ENCODE measurements around the gene NEK10. TPM values are rescaled to one million over a fixed set of nuclear protein-coding genes. Genes with fewer than 3 reads are reported as not detected.

Gene NEK10
- total RNA-seq, 1 donor from 2014 or later = 0.28 TPM

DNA sequence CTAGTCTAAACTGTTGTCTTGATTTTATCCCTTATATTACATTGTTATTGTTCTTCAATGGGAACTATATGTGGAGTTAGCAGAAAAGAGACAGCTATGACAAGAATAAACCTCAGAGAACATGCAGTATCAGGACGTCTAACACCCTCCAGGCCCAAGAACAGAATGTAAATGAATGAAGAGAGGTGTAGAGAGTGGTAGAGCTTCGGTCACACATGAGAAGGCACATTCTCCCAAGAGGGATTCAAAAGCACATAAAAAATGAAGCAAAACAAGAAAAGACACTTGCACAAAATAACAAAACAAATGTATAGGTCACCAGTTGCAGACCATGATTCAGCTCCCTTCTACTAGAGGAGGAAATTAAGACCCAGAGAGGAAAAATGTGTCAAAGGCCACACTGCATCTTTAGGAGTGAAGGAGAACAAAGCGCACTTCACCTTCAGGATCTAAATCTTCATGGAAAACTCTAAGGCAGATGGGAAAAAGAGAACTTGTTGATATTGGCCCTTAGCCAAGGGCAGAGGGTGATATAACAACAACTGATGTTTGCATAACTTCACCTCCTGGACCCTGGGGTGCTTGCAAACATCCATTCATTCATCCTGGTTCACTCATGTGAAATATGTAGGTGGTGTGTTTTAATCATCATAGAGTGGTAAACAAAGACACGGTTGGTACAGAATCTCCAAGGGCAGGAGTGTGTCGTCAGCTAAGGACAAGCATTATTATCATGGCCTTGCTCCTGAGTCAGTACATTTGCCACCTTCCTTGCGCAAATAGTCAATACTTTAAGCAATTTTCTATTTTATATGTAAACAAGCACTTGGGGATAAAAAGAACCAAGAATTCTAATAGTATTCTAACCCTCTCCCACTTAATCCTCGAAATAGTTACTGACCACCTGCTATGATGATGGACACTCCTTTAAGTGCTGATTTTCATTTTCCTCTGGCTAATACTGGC lies 8.8 kb downstream of the NEK10 start:
- no peaks in the 10 kb centered on the region for H3K36me3 Mint-ChIP-seq (ENCODE audit: low read depth)
- H3K9me3 Mint-ChIP-seq = no peaks in the 10 kb centered on the region
- no peak overlapping the region for H3K27ac Mint-ChIP-seq
- intact Hi-C loops (cut with micrococcal nuclease) = no loop called here
- H3K4me1 Mint-ChIP-seq = peaks cover 18% of the 10 kb centered on the region
- no peak for DNase-seq
- peaks cover 4% of the 10 kb centered on the region for H3K27me3 Mint-ChIP-seq
- H3K4me3 Mint-ChIP-seq = no peak overlapping the region

- no peaks in the 10 kb centered on the region for H3K9me3 Mint-ChIP-seq
- intact Hi-C loops (cut with micrococcal nuclease) = loop anchor here (5.0 kb wide), 1 partner anchor 234 kb away; no protein-coding TSS in a partner anchor
- no peak overlapping the region for H3K27ac Mint-ChIP-seq
Observed at GRCh38 chr3:27358372-27358771, 10.8 kb downstream of the NEK10 start.

DNA sequence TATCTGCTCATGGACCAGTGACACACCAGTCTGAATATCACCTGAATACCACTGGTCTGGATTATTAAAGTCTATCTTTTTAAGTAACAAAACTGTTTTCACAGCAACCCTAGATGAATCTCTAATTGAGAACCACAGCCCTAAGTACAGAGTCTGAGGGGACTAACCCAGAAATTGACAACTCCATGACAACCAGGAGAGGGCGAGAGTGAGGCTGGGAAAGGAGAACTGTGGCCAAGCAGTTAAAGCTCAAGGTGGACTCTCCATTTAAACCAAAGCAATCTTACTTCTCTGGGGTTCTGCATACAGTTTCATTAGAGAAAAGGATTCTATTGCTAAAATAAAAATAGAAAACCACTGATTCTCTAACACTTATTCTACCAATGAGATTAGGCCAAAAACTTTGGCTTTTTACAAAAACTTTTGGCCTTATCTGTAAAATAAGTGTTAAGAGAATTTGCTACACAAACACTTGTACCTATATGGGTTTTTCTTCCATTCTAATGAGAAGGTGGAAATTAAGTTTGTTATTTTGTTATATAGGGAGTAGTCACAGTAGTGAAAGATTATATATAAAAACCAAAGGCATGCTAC lies 11.4 kb downstream of the NEK10 start:
- H3K36me3 Mint-ChIP-seq (ENCODE audit: low read depth) = no peaks in the 10 kb centered on the region
- H3K4me1 Mint-ChIP-seq = peaks cover 18% of the 10 kb centered on the region
- H3K27me3 Mint-ChIP-seq = peaks cover 10% of the 10 kb centered on the region
- intact Hi-C loops (cut with micrococcal nuclease) = loop anchor here (1.0 to 5.0 kb wide), 4 partner anchors 12 to 324 kb away; partner anchors contain the start of gene NEK10
- peak; percentile 88 for DNase-seq
- no peak overlapping the region for H3K27ac Mint-ChIP-seq
- H3K4me3 Mint-ChIP-seq = no peak overlapping the region
- no peaks in the 10 kb centered on the region for H3K9me3 Mint-ChIP-seq

More at GRCh38 chr3:27358372-27358771, 10.8 kb downstream of the NEK10 start:
- peaks cover 10% of the 10 kb centered on the region for H3K27me3 Mint-ChIP-seq
- no peak overlapping the region for H3K4me3 Mint-ChIP-seq
- H3K4me1 Mint-ChIP-seq = peaks cover 18% of the 10 kb centered on the region
- no peaks in the 10 kb centered on the region for H3K36me3 Mint-ChIP-seq (ENCODE audit: low read depth)
- no peak for DNase-seq

GRCh38 chr3:27356976-27357375 lies 12.2 kb downstream of the NEK10 start:
- DNase-seq = no peak
- Mint-ChIP-seq H3K9me3 (no peaks in the 10 kb centered on the region), H3K27me3 (peaks cover 12% of the 10 kb centered on the region), H3K27ac (no peak overlapping the region), H3K36me3 (ENCODE audit: low read depth) (no peaks in the 10 kb centered on the region), H3K4me1 (peaks cover 18% of the 10 kb centered on the region), H3K4me3 (no peak overlapping the region)
- intact Hi-C loops (cut with micrococcal nuclease) = loop anchor here (1.0 to 5.0 kb wide), 4 partner anchors 12 to 324 kb away; partner anchors contain the start of gene NEK10

- Mint-ChIP-seq H3K36me3 (ENCODE audit: low read depth) (no peaks in the 10 kb centered on the region), H3K27ac (no peak overlapping the region), H3K4me1 (peaks cover 12% of the 10 kb centered on the region), H3K9me3 (no peaks in the 10 kb centered on the region), H3K27me3 (peaks cover 12% of the 10 kb centered on the region), H3K4me3 (no peak overlapping the region)
- intact Hi-C loops (cut with micrococcal nuclease) = loop anchor here (5.0 kb wide), 1 partner anchor 238 kb away; no protein-coding TSS in a partner anchor
- no peak for DNase-seq
Observed at GRCh38 chr3:27354588-27355203, 14.5 kb downstream of the NEK10 start.

- no peaks in the 10 kb centered on the region for H3K36me3 Mint-ChIP-seq (ENCODE audit: low read depth)
- H3K9me3 Mint-ChIP-seq = no peaks in the 10 kb centered on the region
- peaks cover 8% of the 10 kb centered on the region for H3K4me1 Mint-ChIP-seq
- no peak overlapping the region for H3K27ac Mint-ChIP-seq
- H3K4me3 Mint-ChIP-seq = no peak overlapping the region
- DNase-seq = no peak
- intact Hi-C loops (cut with micrococcal nuclease) = no loop called here
- H3K27me3 Mint-ChIP-seq = peaks cover 12% of the 10 kb centered on the region
Observed at GRCh38 chr3:27354161-27354560, 15.0 kb downstream of the NEK10 start.

- H3K9me3 Mint-ChIP-seq = no peaks in the 10 kb centered on the region
- H3K36me3 Mint-ChIP-seq (ENCODE audit: low read depth) = no peaks in the 10 kb centered on the region
- peaks cover 12% of the 10 kb centered on the region for H3K27me3 Mint-ChIP-seq
- intact Hi-C loops (cut with micrococcal nuclease) = no loop called here
- DNase-seq = no peak
- H3K4me3 Mint-ChIP-seq = no peak overlapping the region
- H3K27ac Mint-ChIP-seq = no peak overlapping the region
- H3K4me1 Mint-ChIP-seq = peaks cover 3% of the 10 kb centered on the region
Observed at GRCh38 chr3:27353221-27353620, 16.0 kb downstream of the NEK10 start.

DNA sequence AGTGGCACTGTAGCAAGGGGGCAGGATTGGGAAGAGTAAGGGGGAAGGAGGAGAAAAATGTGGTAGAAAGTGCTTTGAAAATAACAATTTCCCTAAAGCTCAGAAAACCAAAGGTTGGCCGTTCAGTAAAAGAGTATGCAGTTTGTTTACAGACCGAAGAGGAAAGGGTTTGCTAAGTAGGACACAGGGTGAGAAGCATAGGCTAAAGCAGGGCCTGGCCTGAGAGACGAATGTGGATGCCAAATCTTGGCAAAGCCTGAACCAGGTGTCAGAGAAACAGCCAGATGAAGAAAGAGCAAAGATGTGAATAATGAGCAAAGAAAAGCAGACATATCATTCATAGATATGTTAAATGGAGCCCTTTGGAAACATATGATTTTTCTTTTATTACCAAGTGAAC lies 17.1 kb downstream of the NEK10 start:
- Mint-ChIP-seq H3K27me3 (peaks cover 12% of the 10 kb centered on the region), H3K9me3 (no peaks in the 10 kb centered on the region), H3K36me3 (ENCODE audit: low read depth) (no peaks in the 10 kb centered on the region), H3K4me3 (no peak overlapping the region), H3K27ac (no peak overlapping the region), H3K4me1 (no peaks in the 10 kb centered on the region)
- intact Hi-C loops (cut with micrococcal nuclease) = no loop called here
- no peak for DNase-seq

- intact Hi-C loops (cut with micrococcal nuclease) = no loop called here
- H3K27ac Mint-ChIP-seq = no peak overlapping the region
- H3K4me1 Mint-ChIP-seq = peaks cover 2% of the 10 kb centered on the region
- peaks cover 3% of the 10 kb centered on the region for H3K27me3 Mint-ChIP-seq
- no peaks in the 10 kb centered on the region for H3K36me3 Mint-ChIP-seq (ENCODE audit: low read depth)
- no peak for DNase-seq
- H3K9me3 Mint-ChIP-seq = no peaks in the 10 kb centered on the region
- H3K4me3 Mint-ChIP-seq = no peak overlapping the region
Observed at GRCh38 chr3:27349832-27350231, 19.4 kb downstream of the NEK10 start.

DNA sequence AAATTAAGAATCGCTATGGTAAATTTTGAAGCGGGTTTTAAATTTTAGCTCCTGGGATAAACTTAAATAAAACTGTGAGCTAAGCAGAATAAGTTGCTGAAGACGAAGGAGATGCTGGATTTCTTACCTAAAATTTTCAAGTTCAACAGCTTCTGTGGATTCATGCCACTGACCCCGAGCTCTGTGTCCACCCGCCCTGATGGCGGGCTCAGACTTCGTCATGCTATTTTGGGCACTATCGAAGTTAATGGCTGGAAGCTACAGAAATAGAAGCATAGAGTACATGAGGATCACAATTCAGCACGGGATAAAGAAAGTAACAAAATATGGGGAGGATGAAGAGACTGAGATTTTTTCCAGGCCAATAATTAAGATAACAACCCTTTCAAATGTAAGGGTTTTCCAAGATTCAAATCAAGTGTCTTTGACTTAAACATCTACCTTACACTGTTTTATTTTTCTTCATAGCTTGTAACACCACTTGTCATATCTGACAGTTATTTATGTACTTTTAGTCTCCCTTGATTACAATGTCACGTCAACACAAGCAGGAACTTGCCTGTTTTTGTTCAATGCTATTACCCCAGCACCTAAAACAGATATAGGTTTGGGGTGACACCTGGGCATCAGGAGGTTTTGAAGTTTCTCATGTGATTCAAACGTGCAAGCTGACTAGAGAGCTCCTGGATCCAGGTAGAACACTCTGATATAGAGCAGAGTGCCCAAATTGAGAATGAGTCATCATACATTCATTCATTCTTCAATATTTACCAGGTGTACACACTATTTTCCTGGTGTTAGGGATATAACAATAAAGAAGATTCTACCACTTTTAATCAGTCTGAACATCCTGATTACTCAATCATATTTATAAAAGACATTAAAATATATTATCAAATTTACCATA lies 23.0 kb downstream of the NEK10 start:
- no peaks in the 10 kb centered on the region for H3K9me3 Mint-ChIP-seq
- intact Hi-C loops (cut with micrococcal nuclease) = no loop called here

DNA sequence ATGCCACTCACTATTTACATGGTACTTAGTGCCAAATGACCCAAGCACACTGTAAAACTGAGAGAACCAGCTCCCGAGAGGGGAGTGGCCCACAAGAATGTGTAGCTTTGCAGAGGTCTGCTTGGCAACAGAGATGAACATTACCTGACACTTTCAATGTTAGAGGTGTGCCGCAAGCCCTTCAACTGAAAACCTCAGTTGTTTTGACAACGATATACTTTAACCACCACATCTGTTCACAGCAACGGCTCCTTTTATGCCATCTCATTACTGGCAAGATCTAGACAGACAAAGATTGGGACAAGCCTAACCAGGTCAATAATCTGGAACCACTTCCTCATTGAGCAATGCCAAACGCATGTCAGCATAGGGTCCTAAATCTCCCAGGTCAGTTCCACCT lies 23.7 kb downstream of the NEK10 start:
- Mint-ChIP-seq H3K27ac (no peak overlapping the region), H3K4me1 (peaks cover 2% of the 10 kb centered on the region), H3K36me3 (ENCODE audit: low read depth) (no peaks in the 10 kb centered on the region), H3K27me3 (peaks cover 6% of the 10 kb centered on the region), H3K9me3 (no peaks in the 10 kb centered on the region), H3K4me3 (no peak overlapping the region)
- peak; percentile 57 for DNase-seq
- intact Hi-C loops (cut with micrococcal nuclease) = no loop called here

More for the DNA sequence above, 23.0 kb downstream of the NEK10 start:
- no peak overlapping the region for H3K27ac Mint-ChIP-seq
- peaks cover 2% of the 10 kb centered on the region for H3K4me1 Mint-ChIP-seq
- no peaks in the 10 kb centered on the region for H3K36me3 Mint-ChIP-seq (ENCODE audit: low read depth)
- peaks cover 6% of the 10 kb centered on the region for H3K27me3 Mint-ChIP-seq
- no peak for DNase-seq
- H3K4me3 Mint-ChIP-seq = no peak overlapping the region

DNA sequence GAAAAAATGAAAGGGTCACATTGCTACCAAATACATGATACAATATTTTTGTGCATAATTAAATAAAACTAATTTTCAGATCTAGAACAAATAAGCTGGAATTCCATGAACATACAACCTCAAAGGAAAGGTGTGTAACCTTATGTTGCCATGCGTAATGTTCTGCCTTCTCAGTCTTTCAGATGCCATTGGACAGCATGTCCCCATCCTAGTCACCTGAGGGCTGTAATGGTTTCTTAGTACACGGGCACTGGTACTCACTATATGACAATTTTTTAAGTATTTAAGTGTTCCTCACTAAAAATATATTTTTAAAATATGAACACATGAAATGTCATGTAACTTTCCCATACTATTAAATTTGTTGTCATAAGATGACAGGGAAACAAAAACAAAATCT lies 24.1 kb downstream of the NEK10 start:
- no peaks in the 10 kb centered on the region for H3K9me3 Mint-ChIP-seq
- peaks cover 2% of the 10 kb centered on the region for H3K4me1 Mint-ChIP-seq
- no peak for DNase-seq
- no peaks in the 10 kb centered on the region for H3K36me3 Mint-ChIP-seq (ENCODE audit: low read depth)
- no peak overlapping the region for H3K27ac Mint-ChIP-seq
- peaks cover 6% of the 10 kb centered on the region for H3K27me3 Mint-ChIP-seq
- intact Hi-C loops (cut with micrococcal nuclease) = no loop called here
- H3K4me3 Mint-ChIP-seq = no peak overlapping the region

GRCh38 chr3:27344192-27344591 lies 25.0 kb downstream of the NEK10 start:
- no peak for DNase-seq
- intact Hi-C loops (cut with micrococcal nuclease) = no loop called here
- no peaks in the 10 kb centered on the region for H3K36me3 Mint-ChIP-seq (ENCODE audit: low read depth)
- H3K4me1 Mint-ChIP-seq = peaks cover 2% of the 10 kb centered on the region
- no peak overlapping the region for H3K27ac Mint-ChIP-seq
- H3K4me3 Mint-ChIP-seq = no peak overlapping the region
- no peaks in the 10 kb centered on the region for H3K9me3 Mint-ChIP-seq
- H3K27me3 Mint-ChIP-seq = peaks cover 6% of the 10 kb centered on the region
